GM21528 (cell line): ENCODE data around the gene FIBCD1.
"Not testable (repeated sequence)": the region's sequence is repeated elsewhere in the genome, so short reads cannot be mapped to it uniquely, and the experiment has no call there.

Experiments used
- ATAC-seq: cut with Tn5 transposase; IDR thresholded peaks from one replicate; pipeline ENCODE4 v1.9.1; 2021; ENCODE audit warnings: mild to moderate bottlenecking, moderate library complexity; ENCODE audit not compliant: unreplicated experiment, low FRiP score

The FIBCD1 gene

DNA sequence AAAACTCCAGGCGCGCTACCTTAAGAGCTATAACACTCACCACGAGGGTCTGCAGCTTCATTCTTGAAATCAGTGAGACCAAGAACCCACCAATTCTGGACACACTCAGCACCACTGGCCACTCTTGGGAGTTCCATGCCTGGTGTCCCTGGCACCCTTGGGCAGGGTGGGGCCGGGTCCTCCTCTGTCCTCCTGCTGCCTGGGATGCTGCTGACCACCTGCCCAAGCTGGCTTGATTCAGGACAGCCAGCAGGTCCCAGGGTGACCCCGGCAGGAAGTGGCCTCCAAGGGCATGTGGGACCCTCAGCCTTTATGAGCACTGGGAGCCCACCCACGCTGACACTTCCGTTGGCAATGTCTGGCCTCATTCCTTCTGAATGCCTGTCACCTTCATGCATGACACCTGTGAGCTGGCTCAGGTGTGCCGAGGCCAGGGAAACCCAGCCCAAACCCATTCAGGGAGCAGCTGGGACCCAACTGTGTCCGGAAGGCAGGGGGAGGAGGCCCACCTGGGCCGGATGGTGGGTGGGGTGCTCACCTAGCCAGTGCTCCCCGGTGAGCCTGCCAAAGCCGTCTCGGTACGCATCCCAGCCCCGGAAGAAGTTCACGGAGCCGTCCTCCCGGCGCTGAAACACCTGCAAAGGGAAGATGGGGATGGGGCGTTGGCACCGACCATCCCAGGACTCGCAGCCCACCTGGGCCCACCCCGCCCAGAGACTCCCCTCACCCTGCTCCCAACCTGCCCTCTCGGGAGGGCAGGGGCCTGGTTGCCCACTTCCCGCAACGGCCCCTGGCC lies 27.6 kb downstream of the FIBCD1 start:
- ATAC-seq = no peak

DNA sequence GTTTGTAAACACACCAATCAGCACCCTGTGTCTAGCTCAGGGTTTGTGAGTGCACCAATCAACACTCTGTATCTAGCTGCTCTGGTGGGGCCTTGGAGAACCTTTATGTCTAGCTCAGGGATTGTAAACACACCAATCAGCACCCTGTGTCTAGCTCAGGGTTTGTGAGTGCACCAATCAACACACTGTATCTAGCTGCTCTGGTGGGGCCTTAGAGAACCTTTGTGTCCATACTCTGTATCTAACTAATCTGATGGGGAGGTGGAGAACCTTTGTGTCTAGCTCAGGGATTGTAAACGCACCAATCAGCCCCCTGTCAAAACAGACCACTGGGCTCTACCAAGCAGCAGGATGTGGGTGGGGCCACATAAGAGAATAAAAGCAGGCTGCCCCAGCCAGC lies 28.4 kb downstream of the FIBCD1 start:
- ATAC-seq = not testable (repeated sequence)

GRCh38 chr9:130910041-130910440 lies 29.0 kb downstream of the FIBCD1 start:
- not testable (repeated sequence) for ATAC-seq

DNA sequence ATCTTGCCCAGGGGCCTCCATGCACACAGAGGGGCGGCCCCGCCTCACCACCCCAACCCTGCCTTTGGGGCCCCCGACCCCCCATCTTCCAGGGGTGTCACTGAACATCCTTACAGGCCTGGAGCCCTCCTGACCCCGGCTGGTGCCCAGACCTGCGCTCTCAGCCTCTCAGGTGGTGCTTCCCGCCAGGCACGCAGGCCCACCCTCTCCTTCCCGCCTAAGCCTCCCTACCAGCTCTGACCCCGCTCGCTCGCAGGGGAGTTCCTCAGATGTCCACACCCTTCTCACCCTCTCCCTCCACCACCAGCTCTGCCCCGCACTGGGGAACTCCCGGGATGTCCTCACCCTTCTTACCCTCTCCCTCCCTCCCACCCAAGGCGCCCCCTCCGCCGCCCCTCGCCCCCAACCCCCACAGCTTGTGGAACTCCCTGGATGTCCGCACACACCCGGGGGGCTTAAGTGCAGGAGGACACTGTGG lies 30.1 kb downstream of the FIBCD1 start:
- no peak for ATAC-seq

DNA sequence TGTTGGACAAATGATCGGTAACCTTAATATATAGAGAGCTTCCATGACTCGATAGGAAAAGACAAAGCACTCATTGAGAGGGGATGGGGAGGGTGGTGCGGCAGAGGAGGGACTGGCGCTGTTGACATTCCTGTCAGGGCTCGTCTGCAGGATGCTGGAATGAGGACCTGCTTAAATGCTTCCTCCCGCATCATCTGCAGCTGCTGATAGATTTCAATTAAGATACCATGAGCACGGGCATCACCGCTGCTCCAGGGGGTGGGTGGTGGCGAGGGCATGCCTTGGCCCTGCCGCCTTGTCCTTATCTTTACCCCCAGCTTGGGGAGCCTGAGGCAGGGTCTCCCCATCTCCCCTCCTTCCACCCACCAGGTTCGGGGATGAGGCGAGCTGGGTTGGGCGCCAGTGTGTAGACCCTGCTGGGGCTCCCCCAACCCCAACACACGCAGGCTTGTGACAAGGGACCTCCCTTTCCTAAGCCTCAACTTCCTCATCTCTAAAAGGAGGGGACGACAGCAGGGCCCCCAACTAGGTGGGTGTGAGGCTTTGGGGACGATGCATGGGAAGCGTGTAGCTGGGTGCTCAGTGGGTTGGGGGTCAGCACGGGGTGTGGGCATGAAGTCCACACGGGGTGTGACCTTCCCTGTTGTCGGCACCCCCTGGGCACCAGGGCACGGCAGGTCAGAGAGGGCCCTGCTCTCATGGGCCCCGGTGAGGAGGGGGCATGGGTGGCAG lies 30.7 kb downstream of the FIBCD1 start:
- no peak for ATAC-seq

GRCh38 chr9:130906735-130907416 lies 32.2 kb downstream of the FIBCD1 start:
- no peak for ATAC-seq

DNA sequence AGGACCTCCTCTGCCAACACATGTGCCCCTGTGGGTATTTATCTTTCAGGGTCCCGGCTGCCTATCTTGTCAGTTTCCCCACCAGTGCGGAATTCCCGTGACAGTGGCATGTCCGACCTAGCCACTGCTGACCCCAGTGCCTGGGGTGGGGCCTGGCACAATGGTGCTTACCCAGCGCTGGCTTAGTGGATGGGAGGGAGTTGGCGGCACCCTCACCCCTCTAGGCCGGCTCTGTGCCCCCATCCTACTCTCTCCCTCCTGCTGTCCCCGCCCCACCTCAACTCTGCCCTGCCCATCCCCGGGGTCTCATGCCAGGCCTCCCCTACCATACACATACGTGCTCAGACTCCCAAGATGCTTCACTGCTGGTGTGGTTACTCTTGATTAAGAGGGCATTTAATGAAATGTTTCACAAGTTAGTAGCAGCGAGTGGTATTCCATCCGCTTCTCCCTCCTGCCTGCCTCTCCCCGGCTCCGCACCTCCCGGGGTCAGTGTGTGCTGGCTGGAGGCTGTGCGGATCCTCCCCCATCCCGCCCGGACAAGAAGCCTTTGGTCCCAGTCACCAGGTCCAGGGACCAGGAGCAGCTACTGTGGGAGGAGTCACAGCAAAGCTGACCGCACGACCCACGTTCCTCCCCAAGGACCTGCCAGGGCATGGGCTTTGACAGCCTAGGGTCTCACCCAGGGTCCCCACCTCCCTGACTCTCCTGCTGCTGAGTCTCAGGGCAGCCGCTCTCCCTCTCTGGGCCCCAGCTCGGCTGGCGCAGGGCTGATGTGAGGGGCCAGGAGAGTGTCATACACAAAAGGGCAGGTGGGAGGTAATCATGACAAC lies 32.9 kb downstream of the FIBCD1 start:
- ATAC-seq = no peak

DNA sequence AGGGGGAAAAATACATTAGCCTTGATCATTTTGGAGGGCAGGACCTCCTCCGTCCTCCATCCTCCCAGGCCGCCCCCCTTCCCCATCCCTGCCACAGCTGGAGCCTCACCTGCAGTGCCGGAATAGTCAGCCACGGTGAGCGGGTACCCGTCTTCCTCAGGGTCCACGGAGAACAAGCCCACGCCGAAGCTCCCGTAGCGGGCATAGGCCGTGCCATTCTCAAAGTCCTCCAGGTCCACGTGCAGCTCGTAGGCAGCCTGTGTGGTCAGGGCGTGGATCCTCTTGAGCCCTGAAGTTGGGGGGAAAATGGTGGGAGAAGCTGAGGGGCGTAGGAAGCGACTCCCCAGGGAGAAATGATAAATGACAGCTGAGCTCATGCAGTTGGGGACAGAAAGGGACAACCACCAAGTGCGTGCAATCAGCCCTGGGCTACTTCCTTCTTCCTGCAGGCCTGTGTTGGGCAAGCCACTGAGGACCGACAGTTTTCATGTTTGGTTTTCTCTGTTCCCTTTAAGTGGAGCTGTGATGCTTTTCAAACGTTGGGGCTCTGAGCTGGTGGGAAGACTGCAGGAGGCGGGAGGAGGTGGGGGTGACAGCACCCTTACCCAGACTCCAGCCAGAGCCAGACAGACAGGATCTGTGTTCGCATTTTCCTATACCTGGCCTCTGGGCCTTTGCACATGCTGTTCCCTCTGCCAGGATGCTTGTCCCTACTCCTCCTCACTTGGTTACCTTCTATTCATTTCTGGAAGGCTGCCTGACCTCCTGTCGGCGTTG lies 33.7 kb downstream of the FIBCD1 start:
- ATAC-seq = no peak

- ATAC-seq = no peak
Observed at GRCh38 chr9:130904070-130905044, 34.7 kb downstream of the FIBCD1 start.

DNA sequence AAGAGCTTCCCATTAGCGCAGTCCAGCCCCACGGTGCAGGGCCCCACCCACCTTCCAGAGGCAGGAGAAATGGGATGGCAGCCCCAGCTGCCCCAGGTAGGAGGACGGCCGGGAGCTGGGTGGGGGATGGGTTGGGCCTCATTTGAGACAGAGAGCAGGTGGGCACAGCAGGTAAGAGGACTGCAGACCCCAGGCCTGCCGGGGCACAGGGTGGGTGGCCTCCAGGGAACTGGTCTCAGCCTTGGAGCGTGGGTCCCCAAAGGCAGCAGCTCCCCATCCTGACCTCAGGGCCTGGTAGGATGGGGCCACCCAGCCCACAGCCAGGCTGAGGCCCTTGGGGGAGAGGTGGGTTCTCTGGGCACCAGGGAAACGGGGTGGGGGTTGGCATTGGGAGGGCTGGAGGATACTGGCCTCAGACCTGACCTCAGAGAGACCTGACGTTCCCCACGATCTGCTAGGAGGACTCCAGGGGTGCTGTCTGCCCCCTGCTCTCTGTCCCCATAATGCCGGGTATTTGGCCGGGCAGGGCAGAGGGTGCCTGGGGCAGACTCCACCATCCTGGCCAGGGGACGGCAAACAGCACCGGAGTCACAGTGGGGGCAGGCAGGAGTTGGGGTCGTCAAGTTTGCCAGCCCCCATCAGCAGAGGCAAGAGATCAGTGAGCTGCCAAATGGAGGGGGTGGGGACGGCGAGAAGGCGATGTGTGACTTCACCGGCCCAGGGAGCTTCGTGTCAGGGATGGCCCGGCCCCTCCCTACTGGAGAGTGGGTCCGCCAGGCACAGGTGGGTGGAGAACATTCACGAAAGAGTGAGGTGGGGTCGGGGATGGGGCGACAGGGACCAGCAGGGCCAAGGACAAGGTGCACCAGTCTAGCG lies 35.6 kb downstream of the FIBCD1 start:
- ATAC-seq = no peak

DNA sequence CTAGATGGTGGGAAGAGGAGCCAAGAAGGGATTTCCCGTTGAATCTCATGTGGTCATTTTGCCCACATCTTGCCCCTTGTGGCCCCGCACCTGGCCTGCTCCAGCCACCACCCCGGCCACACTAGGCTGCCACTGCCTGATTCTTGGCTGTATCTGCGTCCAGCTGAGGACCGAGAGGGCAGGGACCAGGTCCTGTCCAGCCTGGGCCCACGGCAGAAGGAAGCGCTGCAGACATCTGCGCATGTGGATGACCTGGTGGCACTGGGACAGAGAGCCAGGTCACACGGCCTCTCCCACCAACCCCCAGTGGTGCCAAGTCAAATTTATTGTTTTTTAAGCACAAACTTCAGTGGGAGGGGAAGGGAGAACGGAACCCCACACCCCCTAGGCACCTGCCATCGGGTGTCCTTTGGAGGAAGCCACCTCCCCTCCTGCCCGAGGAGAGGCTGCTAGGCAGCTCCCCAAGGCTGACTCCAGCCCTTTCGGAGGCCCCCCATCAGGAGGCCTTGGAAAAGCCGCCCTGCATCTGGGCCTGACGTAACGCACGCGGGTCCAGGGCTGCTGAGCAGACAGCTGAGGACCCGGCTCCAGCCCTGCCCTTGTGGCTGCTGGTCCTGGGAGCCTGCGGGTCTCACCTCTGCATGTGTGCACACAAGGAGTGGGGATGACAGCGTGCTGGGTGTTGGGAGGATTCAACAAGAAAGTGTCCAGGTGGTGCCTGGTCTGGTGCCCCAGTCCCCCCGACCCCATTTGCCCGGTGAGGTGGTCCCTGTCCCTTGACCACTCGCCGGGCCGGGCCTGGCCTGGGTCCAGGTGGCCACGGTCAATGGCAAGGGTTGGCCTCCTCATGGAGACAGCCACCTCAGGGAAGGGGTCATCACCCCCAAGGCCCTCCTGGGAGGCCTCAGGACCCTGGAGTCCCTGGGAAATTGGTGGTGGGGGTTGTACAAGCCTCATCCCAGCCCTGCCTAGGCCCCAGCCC lies 36.6 kb downstream of the FIBCD1 start:
- ATAC-seq = no peak

GRCh38 chr9:130901498-130902203 lies 37.4 kb downstream of the FIBCD1 start:
- no peak for ATAC-seq

- no peak for ATAC-seq
Observed at GRCh38 chr9:130900701-130901497, 38.1 kb downstream of the FIBCD1 start.

- ATAC-seq = no peak
Observed at GRCh38 chr9:130899051-130899748, 39.8 kb downstream of the FIBCD1 start.

DNA sequence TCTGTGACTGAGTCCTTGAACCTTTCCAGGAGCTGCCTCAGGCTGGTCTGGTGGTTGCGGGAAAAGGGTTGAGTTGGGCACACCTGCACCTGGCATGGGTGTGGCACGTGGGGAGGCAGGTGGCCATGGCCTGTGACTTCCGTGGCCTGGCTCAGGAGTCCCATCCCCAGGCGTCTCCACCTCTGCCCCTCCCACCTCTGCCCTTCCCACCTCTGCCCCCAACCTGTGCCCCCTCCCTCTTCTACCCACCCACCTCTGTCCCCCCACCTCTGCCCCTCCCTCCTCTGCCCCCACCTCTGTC lies 40.5 kb downstream of the FIBCD1 start:
- no peak for ATAC-seq
